Medulla oblongata (tissue), 1 donor: ENCODE measurements around the gene PSG6.
"Not testable (repeated sequence)": the region's sequence is repeated elsewhere in the genome, so short reads cannot be mapped to it uniquely, and the experiment has no call there.

Source experiments
- DNase-seq: peaks from one replicate; pipeline ENCODE4 v3.0.0-alpha.2; 2015; ENCODE audit errors: extremely low spot score

The PSG6 gene

DNA sequence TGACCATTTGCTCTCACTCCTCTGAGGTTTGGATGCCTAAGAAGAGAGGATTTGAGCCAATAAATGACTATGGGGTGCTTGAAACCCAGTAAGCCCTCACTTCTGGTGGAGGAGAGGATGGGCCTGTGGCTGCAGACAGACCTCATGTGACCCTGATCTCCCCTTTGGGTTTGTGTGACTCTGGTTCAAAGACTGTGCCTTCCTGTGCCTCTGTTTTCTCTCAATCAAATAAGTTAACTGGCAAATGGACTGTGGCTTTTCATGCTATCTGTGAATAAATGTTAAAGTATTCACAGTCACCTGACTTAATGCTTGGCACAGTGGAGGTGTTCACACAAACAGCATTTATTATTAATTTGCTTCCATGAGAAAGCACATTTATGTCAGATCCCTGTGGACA, 64.9 kb downstream of the PSG6 start:
- DNase-seq: not testable (repeated sequence)
